HFFc6 (cell line): Measurements from ENCODE around the gene RELT. TPM values are rescaled to one million over a fixed set of nuclear protein-coding genes. Genes with fewer than 3 reads are reported as not detected.

ENCODE experiments used
- DNase-seq: peaks from one replicate; pipeline ENCODE4 v3.0.0-alpha.2; 2018
- H3K27ac Mint-ChIP-seq: 2 replicates; pipeline ENCODE4 v1.8.0; 2020; ENCODE audit warnings: mild to moderate bottlenecking, mixed read lengths
- H3K27me3 Mint-ChIP-seq: 2 replicates; pipeline ENCODE4 v1.8.0; 2021; ENCODE audit warnings: mild to moderate bottlenecking, moderate library complexity, mixed read lengths; ENCODE audit not compliant: insufficient read depth
- H3K36me3 Mint-ChIP-seq: 2 replicates; pipeline ENCODE4 v1.8.0; 2021; ENCODE audit warnings: low read depth, mixed read lengths
- H3K4me1 Mint-ChIP-seq: 2 replicates; pipeline ENCODE4 v1.8.0; 2020; ENCODE audit warnings: low read depth, mixed read lengths
- H3K4me3 Mint-ChIP-seq: 2 replicates; pipeline ENCODE4 v1.8.0; 2020; ENCODE audit warnings: mild to moderate bottlenecking, moderate library complexity, mixed read lengths
- H3K9me3 Mint-ChIP-seq: 2 replicates; pipeline ENCODE4 v1.8.0; 2020; ENCODE audit warnings: mild to moderate bottlenecking, mixed read lengths
- total RNA-seq, 6 experiments: library from RNA; stranded (reverse); fragmentation: NEBNext Ultra II Directional; extraction: Animal tissue kit (Norgen Biotek cat#: 25700); gene quantifications; 2 replicates in 1 of 6; 3 replicates in 5 of 6; pipeline ENCODE4 v1.2.3, GENCODE V29; 2021
- TF ChIP-seq, protein P1 (sequence below): fragments of 200-600 bp; sonication (generic); IDR thresholded peaks from 2 replicates; pipeline ENCODE4 v1.5.0; 2021; ENCODE audit warnings: antibody characterized with exemption, mild to moderate bottlenecking

Gene RELT
- total RNA-seq, 6 experiments from 2014 or later, result 6.2 to 7.7 (median 7.0) TPM

DNA sequence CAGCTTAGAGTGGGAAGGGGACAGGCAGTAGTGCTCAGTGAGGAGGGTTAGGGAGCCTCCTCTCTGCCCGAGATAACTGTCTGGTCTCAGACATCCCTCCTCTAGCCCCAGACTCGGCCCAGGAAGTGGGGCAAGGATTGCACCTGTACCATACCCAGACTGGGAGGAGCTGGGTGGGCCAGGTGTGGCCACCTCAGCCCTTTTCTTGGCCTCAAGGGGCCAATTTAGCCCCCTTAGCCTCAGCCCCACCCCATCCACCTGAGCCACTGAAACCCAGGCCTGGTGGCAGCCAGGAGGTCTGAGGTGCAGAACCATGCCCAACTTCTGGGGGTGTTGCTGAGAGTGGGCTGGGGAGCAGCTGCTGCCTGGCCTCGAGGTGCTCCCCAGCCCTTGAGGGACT, 6.5 kb downstream of the RELT start:
- H3K4me3 Mint-ChIP-seq, result no peak overlapping the region
- peaks cover 28% of the 10 kb centered on the region for H3K4me1 Mint-ChIP-seq
- TF ChIP-seq, protein P1, sequence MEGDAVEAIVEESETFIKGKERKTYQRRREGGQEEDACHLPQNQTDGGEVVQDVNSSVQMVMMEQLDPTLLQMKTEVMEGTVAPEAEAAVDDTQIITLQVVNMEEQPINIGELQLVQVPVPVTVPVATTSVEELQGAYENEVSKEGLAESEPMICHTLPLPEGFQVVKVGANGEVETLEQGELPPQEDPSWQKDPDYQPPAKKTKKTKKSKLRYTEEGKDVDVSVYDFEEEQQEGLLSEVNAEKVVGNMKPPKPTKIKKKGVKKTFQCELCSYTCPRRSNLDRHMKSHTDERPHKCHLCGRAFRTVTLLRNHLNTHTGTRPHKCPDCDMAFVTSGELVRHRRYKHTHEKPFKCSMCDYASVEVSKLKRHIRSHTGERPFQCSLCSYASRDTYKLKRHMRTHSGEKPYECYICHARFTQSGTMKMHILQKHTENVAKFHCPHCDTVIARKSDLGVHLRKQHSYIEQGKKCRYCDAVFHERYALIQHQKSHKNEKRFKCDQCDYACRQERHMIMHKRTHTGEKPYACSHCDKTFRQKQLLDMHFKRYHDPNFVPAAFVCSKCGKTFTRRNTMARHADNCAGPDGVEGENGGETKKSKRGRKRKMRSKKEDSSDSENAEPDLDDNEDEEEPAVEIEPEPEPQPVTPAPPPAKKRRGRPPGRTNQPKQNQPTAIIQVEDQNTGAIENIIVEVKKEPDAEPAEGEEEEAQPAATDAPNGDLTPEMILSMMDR, result no peak
- peaks cover 3% of the 10 kb centered on the region; the same call in 1 of the 2 replicates for H3K27me3 Mint-ChIP-seq
- DNase-seq, result no peak
- no peak overlapping the region for H3K27ac Mint-ChIP-seq
- H3K36me3 Mint-ChIP-seq, result no peaks in the 10 kb centered on the region
- no peaks in the 10 kb centered on the region for H3K9me3 Mint-ChIP-seq

DNA sequence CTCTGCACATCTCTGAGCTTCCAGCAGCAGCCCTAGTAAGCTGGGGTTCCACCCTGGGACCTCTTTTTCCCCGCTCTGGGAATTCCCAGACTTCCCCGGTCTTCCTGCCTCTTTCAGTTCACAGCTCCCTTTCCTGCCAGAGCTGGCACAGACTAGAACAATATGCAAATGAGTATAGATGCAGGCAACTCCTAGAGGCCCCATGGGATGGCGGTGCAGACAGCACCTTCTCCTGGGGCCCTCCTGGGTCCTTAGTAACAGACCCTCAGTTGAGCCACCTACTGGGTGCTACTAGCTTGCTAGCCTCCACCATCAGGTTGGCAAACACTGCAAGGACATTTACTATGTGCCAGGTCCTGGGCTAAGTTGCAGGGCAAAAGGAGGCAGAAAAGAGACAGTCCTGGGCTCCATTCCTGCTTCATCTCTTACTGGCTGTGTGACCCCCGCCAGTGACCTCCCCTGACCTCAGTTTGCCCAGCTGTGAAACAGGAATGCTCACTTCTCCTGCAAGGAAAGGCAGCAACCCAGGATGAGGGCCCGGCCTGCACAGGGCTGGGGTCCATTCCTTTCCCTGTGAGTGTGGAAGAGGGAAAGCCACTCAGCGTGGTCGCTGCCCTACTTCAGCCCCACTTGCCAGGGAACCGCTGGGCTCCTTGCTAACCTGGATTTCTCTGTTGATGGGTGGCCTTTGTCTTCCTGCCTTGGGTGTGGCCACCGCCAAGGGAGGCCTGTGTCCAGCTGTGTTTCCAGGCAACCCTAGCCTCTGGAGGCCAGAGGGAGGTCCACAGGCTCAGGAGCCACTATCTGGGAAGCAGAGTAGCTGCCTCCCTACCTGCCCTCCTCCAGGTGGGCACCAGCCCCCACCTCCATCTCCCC, 7.3 kb downstream of the RELT start:
- Mint-ChIP-seq H3K4me1 (peaks cover 28% of the 10 kb centered on the region), H3K27ac (no peak overlapping the region), H3K9me3 (no peaks in the 10 kb centered on the region), H3K27me3 (peaks cover 3% of the 10 kb centered on the region; the same call in 1 of the 2 replicates), H3K4me3 (no peak overlapping the region), H3K36me3 (no peaks in the 10 kb centered on the region)
- TF ChIP-seq, protein P1, result no peak
- no peak for DNase-seq

DNA sequence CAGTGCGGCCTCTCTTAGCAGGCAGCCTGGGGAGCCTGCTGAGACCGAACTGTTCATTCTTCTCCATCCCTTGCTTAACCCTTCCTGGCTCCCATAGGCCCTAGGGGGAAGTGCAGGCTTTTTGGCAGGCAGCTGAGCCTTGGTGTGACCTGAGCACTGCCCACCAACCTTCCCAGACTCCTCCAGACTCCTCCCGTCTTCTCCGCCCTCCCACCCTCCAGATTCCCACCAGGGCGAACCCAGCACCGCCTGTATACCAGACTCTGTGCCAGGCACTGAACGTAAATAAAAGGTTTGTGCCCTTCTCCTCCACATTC, 7.9 kb downstream of the RELT start:
- TF ChIP-seq, protein P1, result no peak
- Mint-ChIP-seq H3K9me3 (no peaks in the 10 kb centered on the region), H3K36me3 (no peaks in the 10 kb centered on the region), H3K4me1 (peaks cover 31% of the 10 kb centered on the region), H3K4me3 (no peak overlapping the region), H3K27ac (no peak overlapping the region), H3K27me3 (peaks cover 3% of the 10 kb centered on the region; the same call in 1 of the 2 replicates)
- no peak for DNase-seq

DNA sequence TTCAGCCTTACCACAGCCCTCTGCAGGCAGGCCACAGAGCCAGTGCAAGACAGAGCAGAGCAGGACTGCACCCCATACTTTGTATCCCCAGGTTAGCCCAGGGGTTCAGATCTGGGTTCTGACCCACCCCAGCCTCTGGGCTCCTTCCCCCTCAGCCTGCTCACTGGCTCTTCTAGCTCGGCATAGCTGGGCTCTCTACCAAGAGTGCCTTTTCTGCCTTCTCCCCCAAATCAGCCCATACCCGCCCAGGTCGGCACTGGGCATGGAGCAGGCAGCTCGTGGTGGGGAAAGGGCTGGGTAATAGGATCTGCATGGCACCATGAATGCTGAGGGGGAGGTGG, 8.3 kb downstream of the RELT start:
- Mint-ChIP-seq H3K9me3 (no peaks in the 10 kb centered on the region), H3K4me1 (peaks cover 34% of the 10 kb centered on the region), H3K4me3 (no peak overlapping the region), H3K27me3 (peaks cover 3% of the 10 kb centered on the region; the same call in 1 of the 2 replicates), H3K27ac (no peak overlapping the region), H3K36me3 (no peaks in the 10 kb centered on the region)
- DNase-seq, result no peak
- TF ChIP-seq, protein P1, result no peak

DNA sequence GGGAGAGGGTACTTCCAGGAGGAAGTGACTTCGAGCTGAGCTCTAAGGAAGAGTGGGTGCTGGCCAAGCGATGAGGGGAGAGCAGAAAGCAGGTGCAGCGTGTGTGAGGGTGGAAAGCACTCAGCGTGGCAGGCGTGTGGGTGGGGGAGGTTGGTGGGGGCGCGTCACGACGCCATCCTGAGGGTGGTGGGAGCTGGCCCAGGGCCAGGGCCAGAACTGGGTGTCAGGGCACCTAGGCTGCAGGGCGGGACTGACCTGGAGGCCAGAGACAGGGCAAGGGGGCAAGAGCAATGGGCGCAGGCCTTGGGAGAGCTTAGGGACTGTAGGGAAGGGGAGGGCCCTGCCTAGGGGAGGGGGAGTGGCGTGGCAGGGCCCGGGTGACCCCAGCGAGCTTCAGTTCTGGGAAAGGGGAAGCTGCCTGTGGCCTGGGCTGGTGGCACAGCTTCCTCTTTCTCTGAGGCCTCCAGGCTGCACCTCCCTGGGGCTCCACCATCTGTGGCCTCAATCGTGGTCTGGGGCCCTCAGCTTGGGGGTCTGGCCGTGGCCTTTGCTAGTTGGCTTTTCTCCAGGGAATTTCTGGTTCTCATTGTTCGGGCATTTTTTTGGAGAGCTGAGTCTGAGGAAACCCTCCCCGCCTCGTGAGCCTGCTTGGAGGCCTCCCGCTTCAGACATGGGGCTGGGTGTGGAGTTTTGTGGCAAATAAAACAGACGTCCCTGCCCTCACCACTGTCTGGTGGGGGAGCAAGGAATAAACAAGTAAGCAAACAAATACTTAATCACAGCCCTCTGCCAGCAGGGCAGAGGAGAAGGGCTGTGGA, 8.9 kb downstream of the RELT start:
- Mint-ChIP-seq H3K27ac (no peak overlapping the region), H3K4me3 (no peak overlapping the region), H3K4me1 (peaks cover 28% of the 10 kb centered on the region), H3K27me3 (no peaks in the 10 kb centered on the region; the same call in 1 of the 2 replicates), H3K36me3 (no peaks in the 10 kb centered on the region), H3K9me3 (no peaks in the 10 kb centered on the region)
- TF ChIP-seq, protein P1, result no peak
- no peak for DNase-seq
